Stimulated activated CD8-positive, alpha-beta memory T cell treated with anti-CD3 and anti-CD28 coated beads, Interleukin-2, amount 100 ng/mL, for 48 hours (primary cell): ENCODE measurements around the gene FBXO11.

Experiments
- DNase-seq, 2 donors: peaks; one replicate each; pipeline ENCODE4 v3.0.0-alpha.2; 2020; ENCODE audit warnings: low read depth in 2 of 2

The FBXO11 gene

DNA sequence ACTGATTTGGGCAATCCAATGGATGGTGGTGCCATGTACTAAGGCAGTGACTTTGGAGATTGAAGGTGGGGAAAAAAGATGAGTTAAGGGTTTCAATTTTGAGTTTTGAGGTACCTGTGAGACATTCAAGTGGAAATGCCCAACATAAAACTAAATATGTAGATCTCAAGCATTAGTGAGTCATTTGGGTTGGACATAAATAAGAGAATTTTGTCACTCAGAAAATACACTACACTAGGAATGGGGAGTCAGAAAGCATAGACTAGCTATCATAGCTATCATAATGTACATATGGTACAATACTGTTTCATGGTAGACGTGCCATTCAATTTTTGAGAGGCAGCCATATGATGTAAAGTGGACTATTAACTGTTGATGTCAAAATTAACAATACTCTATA, 56.1 kb downstream of the FBXO11 start:
- DNase-seq, result no peak

GRCh38 chr2:47849368-47849767, 56.9 kb downstream of the FBXO11 start:
- no peak for DNase-seq

GRCh38 chr2:47844162-47844561, 62.1 kb downstream of the FBXO11 start:
- DNase-seq, result no peak

GRCh38 chr2:47843407-47843806, 62.9 kb downstream of the FBXO11 start:
- DNase-seq, result no peak

- DNase-seq, result no peak
Measured at GRCh38 chr2:47842846-47843245, 63.5 kb downstream of the FBXO11 start.

- no peak for DNase-seq
Measured at GRCh38 chr2:47838686-47839085, 67.6 kb downstream of the FBXO11 start.

- DNase-seq, result no peak
Measured at GRCh38 chr2:47838249-47838648, 68.0 kb downstream of the FBXO11 start.

GRCh38 chr2:47833516-47833968, 72.8 kb downstream of the FBXO11 start:
- DNase-seq, result no peak

- no peak for DNase-seq
Measured at GRCh38 chr2:47822518-47822917, 83.8 kb downstream of the FBXO11 start.

- DNase-seq, result no peak
Measured at GRCh38 chr2:47819834-47820233, 86.5 kb downstream of the FBXO11 start.

- DNase-seq, result no peak
Measured at GRCh38 chr2:47818777-47819176, 87.5 kb downstream of the FBXO11 start.

GRCh38 chr2:47815764-47816163, 90.5 kb downstream of the FBXO11 start:
- DNase-seq, result no peak

- DNase-seq, result no peak
Measured at GRCh38 chr2:47811668-47812067, 94.6 kb downstream of the FBXO11 start.

DNA sequence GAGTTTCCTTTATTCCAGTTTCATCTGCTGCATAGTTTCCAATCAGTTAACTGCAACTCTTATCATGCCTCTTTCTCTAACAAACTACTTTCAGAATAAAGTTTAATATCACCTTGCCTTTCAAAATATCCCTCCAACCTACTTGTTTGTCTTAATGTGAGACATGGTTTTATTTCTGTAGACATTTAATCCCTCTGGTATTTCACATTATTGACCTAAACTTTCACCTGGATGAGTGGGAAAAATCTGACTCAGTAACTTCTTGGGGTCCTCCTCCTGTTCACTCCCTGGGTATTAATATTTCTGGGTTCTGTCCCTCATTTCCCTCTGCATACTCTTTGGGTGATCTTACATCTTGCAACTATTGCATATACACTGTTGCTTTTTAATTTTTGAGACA, 95.4 kb downstream of the FBXO11 start:
- DNase-seq, result no peak

DNA sequence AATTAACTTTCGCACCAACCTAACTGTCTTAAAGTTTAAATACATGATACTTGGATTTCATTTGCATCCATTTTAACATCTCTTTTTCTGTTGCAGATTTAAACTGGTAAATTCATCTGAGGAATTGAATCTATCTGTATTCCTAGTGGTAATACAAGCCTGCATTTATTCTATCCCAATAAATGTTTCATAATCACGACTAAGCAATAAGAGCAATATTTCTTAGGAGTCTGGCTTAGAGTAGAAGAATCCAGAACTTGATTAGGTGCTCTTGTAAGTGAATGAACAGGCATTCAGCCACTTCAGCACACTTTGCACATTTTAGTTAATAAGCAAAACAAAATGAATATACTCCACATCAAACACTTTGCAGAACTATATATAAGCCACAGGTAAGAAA, 96.4 kb downstream of the FBXO11 start:
- no peak for DNase-seq

- DNase-seq, result no peak
Measured at GRCh38 chr2:47808614-47809013, 97.7 kb downstream of the FBXO11 start.

DNA sequence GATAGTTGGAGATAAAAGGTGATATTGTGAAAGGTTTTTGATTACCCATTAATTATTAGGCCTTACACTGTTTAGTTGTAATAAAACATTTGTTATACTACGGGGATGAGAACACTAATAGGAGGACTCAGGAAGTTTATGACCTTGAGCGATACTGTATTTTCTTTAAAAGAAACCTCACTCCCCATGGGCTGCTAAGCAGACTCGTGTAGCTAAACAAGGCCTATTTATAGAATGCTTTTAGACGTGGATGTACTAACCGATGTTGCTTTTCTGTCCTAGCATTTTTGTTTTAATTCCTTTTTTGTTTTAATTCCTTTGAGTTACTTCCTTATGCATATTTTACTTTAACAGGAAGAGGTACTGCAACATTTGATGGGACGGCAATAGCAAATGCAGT, 100.4 kb downstream of the FBXO11 start:
- no peak for DNase-seq

- no peak for DNase-seq
Measured at GRCh38 chr2:47803770-47804169, 102.5 kb downstream of the FBXO11 start.

DNA sequence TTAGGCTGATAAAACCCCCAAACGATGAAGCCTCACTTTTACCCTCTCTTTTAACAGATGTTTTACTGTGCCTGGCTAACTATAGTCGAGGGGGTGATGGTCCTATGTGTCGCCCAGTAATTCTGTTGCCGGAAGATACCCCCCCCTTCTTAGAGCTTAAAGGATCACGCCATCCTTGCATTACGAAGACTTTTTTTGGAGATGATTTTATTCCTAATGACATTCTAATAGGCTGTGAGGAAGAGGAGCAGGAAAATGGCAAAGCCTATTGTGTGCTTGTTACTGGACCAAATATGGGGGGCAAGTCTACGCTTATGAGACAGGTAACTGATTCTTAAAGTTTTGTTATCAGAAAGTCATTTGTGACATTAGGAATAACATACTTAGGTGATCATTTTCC, 102.9 kb downstream of the FBXO11 start:
- no peak for DNase-seq

DNA sequence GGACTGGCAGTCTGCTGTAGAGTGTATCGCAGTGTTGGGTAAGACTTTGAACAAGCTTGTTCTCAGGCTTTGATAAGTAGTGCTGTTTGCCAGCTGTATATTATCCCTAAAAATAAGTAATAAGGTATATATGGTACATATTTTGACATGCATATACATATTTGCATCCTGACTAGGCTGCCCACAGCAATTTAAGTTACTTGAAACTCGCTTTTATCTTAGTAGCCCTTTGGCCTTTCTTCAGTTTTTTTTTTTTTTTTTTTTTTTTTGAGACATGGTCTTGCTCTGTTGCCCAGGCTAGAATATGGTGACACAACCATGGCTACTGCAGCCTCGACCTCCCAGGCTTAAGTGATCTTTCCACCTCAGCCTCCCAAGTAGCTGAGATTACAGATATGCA, 105.2 kb downstream of the FBXO11 start:
- no peak for DNase-seq

DNA sequence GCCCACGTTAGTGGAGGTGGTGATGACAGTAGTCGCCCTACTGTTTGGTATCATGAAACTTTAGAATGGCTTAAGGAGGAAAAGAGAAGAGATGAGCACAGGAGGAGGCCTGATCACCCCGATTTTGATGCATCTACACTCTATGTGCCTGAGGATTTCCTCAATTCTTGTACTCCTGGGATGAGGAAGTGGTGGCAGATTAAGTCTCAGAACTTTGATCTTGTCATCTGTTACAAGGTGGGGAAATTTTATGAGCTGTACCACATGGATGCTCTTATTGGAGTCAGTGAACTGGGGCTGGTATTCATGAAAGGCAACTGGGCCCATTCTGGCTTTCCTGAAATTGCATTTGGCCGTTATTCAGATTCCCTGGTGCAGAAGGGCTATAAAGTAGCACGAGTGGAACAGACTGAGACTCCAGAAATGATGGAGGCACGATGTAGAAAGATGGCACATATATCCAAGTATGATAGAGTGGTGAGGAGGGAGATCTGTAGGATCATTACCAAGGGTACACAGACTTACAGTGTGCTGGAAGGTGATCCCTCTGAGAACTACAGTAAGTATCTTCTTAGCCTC, 107.2 kb downstream of the FBXO11 start:
- no peak for DNase-seq

GRCh38 chr2:47798631-47799030, 107.7 kb downstream of the FBXO11 start:
- DNase-seq, result no peak

GRCh38 chr2:47796090-47796697, 110.1 kb downstream of the FBXO11 start:
- no peak for DNase-seq

DNA sequence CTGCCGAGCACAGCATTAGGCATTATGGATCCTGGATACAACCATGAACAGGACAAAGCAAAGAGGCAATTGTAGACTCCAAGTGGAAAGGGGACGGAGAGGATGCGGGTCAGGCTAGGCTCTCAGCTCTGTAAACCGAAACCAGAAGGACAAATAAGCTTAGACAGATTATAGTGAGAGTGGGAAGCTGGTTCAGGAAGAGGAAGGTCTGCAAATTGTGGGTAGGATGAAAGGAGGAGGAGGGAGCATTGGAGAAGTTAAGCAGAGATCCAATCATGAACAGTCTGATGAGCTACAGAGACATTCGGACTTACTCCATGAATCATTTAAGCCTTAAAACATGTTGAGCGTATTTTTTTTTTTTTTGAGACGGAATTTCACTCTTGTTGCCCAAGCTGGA, 120.3 kb downstream of the FBXO11 start:
- no peak for DNase-seq
